SK-N-SH (cell line): ENCODE results near the gene RSRC2. TPM values are rescaled to one million over a fixed set of nuclear protein-coding genes. Genes with fewer than 3 reads are reported as not detected.

Experiments used
- CTCF ChIA-PET: fragments of 300-600, 350-600 bp; formaldehyde crosslinking; extraction: SDS; loops from one replicate; lab custom pipeline; 2021; lab: Yijun Ruan, JAX
- POLR2A ChIA-PET: fragments of 350-600 bp; sonication (Branson Sonifier 250); formaldehyde crosslinking; extraction: SDS; loops from one replicate; lab custom pipeline; 2020; ENCODE audit warnings: antibody characterized with exemption, inconsistent platforms; lab: Yijun Ruan, JAX
- DNase-seq: peaks from one replicate; pipeline ENCODE4 v3.0.0; 2012
- H2AFZ ChIP-seq: fragments of 200-600 bp; sonication (generic); 2 replicates; pipeline ENCODE4 v1.8.1; 2016; ENCODE audit warnings: antibody characterized with exemption, mild to moderate bottlenecking, low read depth
- H3F3A ChIP-seq: fragments of 200-600 bp; sonication (generic); replicated peaks from 2 replicates; pipeline ENCODE3; 2016; ENCODE audit warnings: antibody characterized with exemption, mild to moderate bottlenecking; ENCODE audit not compliant: insufficient read depth
- H3K27ac ChIP-seq, 2 experiments: fragments of 200-500 bp in 1 of 2; fragments of 200-600 bp in 1 of 2; sonication (Bioruptor generic) in 1 of 2; sonication (generic), shearing (Covaris generic) in 1 of 2; 2 replicates each; pipeline versions ENCODE4 v1.5.1 to v1.6.1; 2014 to 2016; ENCODE audit warnings: low read depth in 2 of 2, inconsistent platforms in 1 of 2, low read length in 1 of 2, mild to moderate bottlenecking in 1 of 2, mixed read lengths in 1 of 2
- H3K27me3 ChIP-seq: fragments of 200-600 bp; sonication (generic), shearing (Covaris generic); 2 replicates; pipeline ENCODE4 v1.6.1; 2016; ENCODE audit warnings: mixed run types; ENCODE audit not compliant: insufficient read depth
- H3K36me3 ChIP-seq, 2 experiments: fragments of 200-500 bp in 1 of 2; fragments of 200-600 bp in 1 of 2; sonication (Bioruptor generic) in 1 of 2; sonication (generic) in 1 of 2; replicated peaks in 1 of 2; 2 replicates each; pipeline versions ENCODE3 to v1.5.1; 2014 to 2016; ENCODE audit warnings: low read length in 1 of 2, mild to moderate bottlenecking in 1 of 2; ENCODE audit not compliant: insufficient read depth in 2 of 2, control insufficient read depth in 1 of 2
- H3K4me1 ChIP-seq, 2 experiments: fragments of 200-500 bp in 1 of 2; fragments of 200-600 bp in 1 of 2; sonication (Bioruptor generic) in 1 of 2; sonication (generic), shearing (Covaris generic) in 1 of 2; 2 replicates each; pipeline versions ENCODE4 v1.5.1 to v1.6.1; 2014 to 2016; ENCODE audit warnings: low read depth in 1 of 2, low read length in 1 of 2, mixed run types in 1 of 2; ENCODE audit not compliant: insufficient read depth in 2 of 2, control insufficient read depth in 1 of 2
- H3K4me2 ChIP-seq: fragments of 200-600 bp; sonication (generic), shearing (Covaris generic); 2 replicates; pipeline ENCODE4 v1.6.1; 2017; ENCODE audit warnings: mixed run types
- H3K4me3 ChIP-seq, 2 experiments: fragments of 200-500 bp in 1 of 2; fragments of 200-600 bp in 1 of 2; sonication (Bioruptor generic) in 1 of 2; sonication (generic), shearing (Covaris generic) in 1 of 2; 2 replicates each; pipeline versions ENCODE4 v1.5.1 to v1.8.1; 2014 to 2016; ENCODE audit warnings: low read depth in 2 of 2, inconsistent platforms in 1 of 2, low read length in 1 of 2, mild to moderate bottlenecking in 1 of 2, mixed read lengths in 1 of 2, moderate library complexity in 1 of 2
- H3K79me2 ChIP-seq: fragments of 200-600 bp; sonication (generic); 2 replicates; pipeline ENCODE4 v1.8.1; 2017; ENCODE audit warnings: mild to moderate bottlenecking; ENCODE audit not compliant: insufficient read depth
- H3K9ac ChIP-seq: fragments of 200-600 bp; sonication (generic); 2 replicates; pipeline ENCODE4 v1.6.1; 2017; ENCODE audit warnings: mixed run types
- H3K9me2 ChIP-seq: fragments of 200-600 bp; sonication (generic); 2 replicates; pipeline ENCODE4 v1.6.1; 2017; ENCODE audit warnings: mixed run types
- H3K9me3 ChIP-seq: fragments of 200-600 bp; sonication (generic); 2 replicates; pipeline ENCODE4 v1.6.1; 2017; ENCODE audit warnings: mixed run types, mild to moderate bottlenecking, moderate library complexity
- H4K20me1 ChIP-seq: fragments of 200-600 bp; sonication (generic); 2 replicates; pipeline ENCODE4 v1.6.1; 2017; ENCODE audit warnings: mild to moderate bottlenecking, mixed run types; ENCODE audit not compliant: insufficient read depth
- ELF1 ChIP-seq: IDR thresholded peaks from 2 replicates; pipeline ENCODE4 v1.4.0; 2012
- EP300 ChIP-seq, 2 experiments: IDR thresholded peaks; 2 replicates each; pipeline versions ENCODE4 v1.4.0 to v1.6.1; 2012; ENCODE audit warnings: borderline replicate concordance in 1 of 2, low read depth in 1 of 2, low read length in 1 of 2
- FOSL2 ChIP-seq: IDR thresholded peaks from 2 replicates; pipeline ENCODE4 v1.4.0; 2012; ENCODE audit warnings: low read depth, mild to moderate bottlenecking, moderate library complexity, borderline replicate concordance
- FOXJ3 ChIP-seq: sonication (generic); formaldehyde crosslinking; IDR thresholded peaks from 2 replicates; pipeline ENCODE4 v1.5.1; 2020; ENCODE audit warnings: mild to moderate bottlenecking, missing genetic modification reagents
- FOXM1 ChIP-seq: IDR thresholded peaks from 2 replicates; pipeline ENCODE4 v1.4.0; 2012; ENCODE audit warnings: low read depth, mild to moderate bottlenecking
- GABPA ChIP-seq: IDR thresholded peaks from 2 replicates; pipeline ENCODE4 v1.4.0; 2012; ENCODE audit warnings: low read depth, mild to moderate bottlenecking
- IRF3 ChIP-seq: fragments of 150-350 bp; IDR thresholded peaks from 2 replicates; pipeline ENCODE4 v1.6.1; 2016; ENCODE audit warnings: mild to moderate bottlenecking, low read depth, low read length
- JUND ChIP-seq: IDR thresholded peaks from 2 replicates; pipeline ENCODE4 v1.4.0; 2012
- MEF2A ChIP-seq: IDR thresholded peaks from 2 replicates; pipeline ENCODE4 v1.4.0; 2012; ENCODE audit warnings: low read depth, borderline replicate concordance
- MXI1 ChIP-seq: IDR thresholded peaks from 2 replicates; pipeline ENCODE4 v1.6.1; 2012; ENCODE audit warnings: mild to moderate bottlenecking, low read depth, low read length, improper control_type of control experiment
- NFIC ChIP-seq: IDR thresholded peaks from 2 replicates; pipeline ENCODE4 v1.4.0; 2012; ENCODE audit warnings: borderline replicate concordance
- NRF1 ChIP-seq: IDR thresholded peaks from 2 replicates; pipeline ENCODE4 v1.6.1; 2012; ENCODE audit warnings: low read depth, mild to moderate bottlenecking, low read length
- RCOR1 ChIP-seq: fragments of 150-350 bp; IDR thresholded peaks from 2 replicates; pipeline ENCODE4 v1.6.1; 2017; ENCODE audit warnings: antibody characterized with exemption, low read length
- RXRA ChIP-seq: IDR thresholded peaks from 2 replicates; pipeline ENCODE4 v1.4.0; 2012; ENCODE audit warnings: low read depth, mild to moderate bottlenecking, borderline replicate concordance
- SIN3A ChIP-seq: IDR thresholded peaks from 2 replicates; pipeline ENCODE4 v1.6.1; 2012; ENCODE audit warnings: low read depth, mild to moderate bottlenecking, low read length, moderate library complexity, borderline replicate concordance
- TCF12 ChIP-seq: IDR thresholded peaks from 2 replicates; pipeline ENCODE4 v1.4.0; 2012
- USF1 ChIP-seq: IDR thresholded peaks from 2 replicates; pipeline ENCODE4 v1.4.0; 2012; ENCODE audit warnings: low read depth, borderline replicate concordance
- USF2 ChIP-seq: fragments of 150-350 bp; IDR thresholded peaks from 2 replicates; pipeline ENCODE4 v1.6.1; 2017; ENCODE audit warnings: antibody characterized with exemption, low read length, low read depth, borderline replicate concordance
- WGBS: methylation state at CpG from one replicate; pipeline ENCODE4 v1.1.6; 2017; ENCODE audit warnings: low lambda C conversion rate; 5-methylcytosine and 5-hydroxymethylcytosine counted together
- polyA plus RNA-seq, 3 experiments: library from polyadenylated mRNA; depleted of rRNA; stranded (reverse); fragments of >200 nt; gene quantifications; 2 replicates each; pipeline ENCODE4 v1.2.3, GENCODE V29; 2012
- TF ChIP-seq, protein P1 (sequence below): IDR thresholded peaks from 2 replicates; pipeline ENCODE4; 2012
- TF ChIP-seq, protein P2 (sequence below): fragments of 200-600 bp; sonication (generic); IDR thresholded peaks from 2 replicates; pipeline ENCODE4 v1.6.1; 2017; ENCODE audit warnings: antibody characterized with exemption, mild to moderate bottlenecking, moderate library complexity

Gene RSRC2
- polyA plus RNA-seq, 1 of the 3 experiments (the other 2 are of a cell fraction): 24.8 TPM

DNA sequence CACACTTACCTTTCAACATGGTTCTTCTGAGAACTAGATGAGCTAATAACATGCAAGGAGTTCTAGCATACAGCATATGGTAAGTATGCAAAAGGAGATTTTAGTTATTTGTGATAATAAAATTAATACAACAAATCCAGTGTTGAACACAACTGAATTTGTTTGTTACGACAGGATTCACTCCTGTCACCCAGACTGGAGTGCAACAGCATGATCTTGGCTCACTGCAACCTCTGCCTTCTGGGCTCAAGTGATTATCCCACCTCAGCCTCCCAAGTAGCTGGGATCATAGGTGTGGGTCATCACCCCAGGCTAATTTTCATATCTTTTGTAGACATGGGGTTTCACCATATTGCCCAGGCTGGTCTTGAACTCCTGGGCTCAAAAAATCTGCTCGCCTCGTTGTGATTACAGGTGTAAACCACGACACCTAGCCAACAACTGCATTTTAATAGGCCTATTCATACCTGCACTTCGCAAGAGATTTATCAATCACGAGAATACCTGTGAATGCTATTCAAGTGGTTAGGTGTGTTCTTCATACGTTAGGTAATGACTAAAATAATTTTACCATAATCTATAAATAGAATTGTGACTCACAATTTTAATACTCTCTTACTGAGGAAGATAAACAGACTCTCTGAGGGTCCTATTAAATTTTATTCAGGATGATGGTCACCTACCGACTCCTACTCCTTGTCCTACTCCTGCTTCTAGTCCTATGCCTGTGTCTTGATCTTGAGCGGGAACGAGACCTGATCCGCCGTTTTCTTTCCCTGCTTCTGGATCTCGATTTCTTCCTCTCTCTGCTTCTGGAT lies 10.0 kb downstream of the RSRC2 start:
- Histone ChIP-seq H2AFZ (no peak overlapping the region), H4K20me1 (peaks cover 78% of the 10 kb centered on the region), H3K79me2 (peaks cover 98% of the 10 kb centered on the region), H3K36me3 (peaks cover 91 to 96% of the 10 kb centered on the region in 2 experiments), H3K9ac (no peak overlapping the region), H3K9me3 (no peaks in the 10 kb centered on the region), H3K4me2 (no peak overlapping the region), H3K27me3 (no peaks in the 10 kb centered on the region), H3K9me2 (no peaks in the 10 kb centered on the region), H3K4me1 (no peaks in the 10 kb centered on the region), H3F3A (peaks cover 75% of the 10 kb centered on the region), H3K4me3 (no peak overlapping the region), H3K27ac (peak overlapping the region in 1 of 2 experiments; percentile 44; a peak in 1 of 4 replicates)
- ChIA-PET POLR2A (no interaction called here), CTCF (interaction anchor here (1.7 kb wide), 1 partner anchor 18 kb away, joined by 8 read pairs; no protein-coding TSS in a partner anchor)
- DNase-seq: no peak
- WGBS: 91% methylated on average over 13 of the region's 13 CpGs
- TF ChIP-seq MEF2A (no peak), RXRA (no peak), JUND (no peak), NFIC (no peak), NRF1 (no peak), IRF3 (no peak), FOXM1 (no peak), SIN3A (no peak), GABPA (no peak), USF1 (no peak), FOSL2 (no peak), RCOR1 (no peak), FOXJ3 (no peak), MXI1 (no peak), EP300 (IDR thresholded peaks at IDR 0.05; ENCODE audit: borderline replicate concordance in 1 of 2, low read depth in 1 of 2, low read length in 1 of 2) (no peak), TCF12 (no peak), ELF1 (no peak), USF2 (no peak)
- TF ChIP-seq, protein P1, sequence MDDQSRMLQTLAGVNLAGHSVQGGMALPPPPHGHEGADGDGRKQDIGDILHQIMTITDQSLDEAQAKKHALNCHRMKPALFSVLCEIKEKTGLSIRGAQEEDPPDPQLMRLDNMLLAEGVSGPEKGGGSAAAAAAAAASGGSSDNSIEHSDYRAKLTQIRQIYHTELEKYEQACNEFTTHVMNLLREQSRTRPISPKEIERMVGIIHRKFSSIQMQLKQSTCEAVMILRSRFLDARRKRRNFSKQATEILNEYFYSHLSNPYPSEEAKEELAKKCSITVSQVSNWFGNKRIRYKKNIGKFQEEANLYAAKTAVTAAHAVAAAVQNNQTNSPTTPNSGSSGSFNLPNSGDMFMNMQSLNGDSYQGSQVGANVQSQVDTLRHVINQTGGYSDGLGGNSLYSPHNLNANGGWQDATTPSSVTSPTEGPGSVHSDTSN: no peak
- TF ChIP-seq, protein P2, sequence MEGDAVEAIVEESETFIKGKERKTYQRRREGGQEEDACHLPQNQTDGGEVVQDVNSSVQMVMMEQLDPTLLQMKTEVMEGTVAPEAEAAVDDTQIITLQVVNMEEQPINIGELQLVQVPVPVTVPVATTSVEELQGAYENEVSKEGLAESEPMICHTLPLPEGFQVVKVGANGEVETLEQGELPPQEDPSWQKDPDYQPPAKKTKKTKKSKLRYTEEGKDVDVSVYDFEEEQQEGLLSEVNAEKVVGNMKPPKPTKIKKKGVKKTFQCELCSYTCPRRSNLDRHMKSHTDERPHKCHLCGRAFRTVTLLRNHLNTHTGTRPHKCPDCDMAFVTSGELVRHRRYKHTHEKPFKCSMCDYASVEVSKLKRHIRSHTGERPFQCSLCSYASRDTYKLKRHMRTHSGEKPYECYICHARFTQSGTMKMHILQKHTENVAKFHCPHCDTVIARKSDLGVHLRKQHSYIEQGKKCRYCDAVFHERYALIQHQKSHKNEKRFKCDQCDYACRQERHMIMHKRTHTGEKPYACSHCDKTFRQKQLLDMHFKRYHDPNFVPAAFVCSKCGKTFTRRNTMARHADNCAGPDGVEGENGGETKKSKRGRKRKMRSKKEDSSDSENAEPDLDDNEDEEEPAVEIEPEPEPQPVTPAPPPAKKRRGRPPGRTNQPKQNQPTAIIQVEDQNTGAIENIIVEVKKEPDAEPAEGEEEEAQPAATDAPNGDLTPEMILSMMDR: no peak
